Fibroblast of gingiva (primary cell): ENCODE data around the gene PIK3R4.

Experiments
- DNase-seq: peaks from one replicate; pipeline ENCODE4 v3.0.0-alpha.2; 2011; ENCODE audit warnings: low read depth

PIK3R4 gene

DNA sequence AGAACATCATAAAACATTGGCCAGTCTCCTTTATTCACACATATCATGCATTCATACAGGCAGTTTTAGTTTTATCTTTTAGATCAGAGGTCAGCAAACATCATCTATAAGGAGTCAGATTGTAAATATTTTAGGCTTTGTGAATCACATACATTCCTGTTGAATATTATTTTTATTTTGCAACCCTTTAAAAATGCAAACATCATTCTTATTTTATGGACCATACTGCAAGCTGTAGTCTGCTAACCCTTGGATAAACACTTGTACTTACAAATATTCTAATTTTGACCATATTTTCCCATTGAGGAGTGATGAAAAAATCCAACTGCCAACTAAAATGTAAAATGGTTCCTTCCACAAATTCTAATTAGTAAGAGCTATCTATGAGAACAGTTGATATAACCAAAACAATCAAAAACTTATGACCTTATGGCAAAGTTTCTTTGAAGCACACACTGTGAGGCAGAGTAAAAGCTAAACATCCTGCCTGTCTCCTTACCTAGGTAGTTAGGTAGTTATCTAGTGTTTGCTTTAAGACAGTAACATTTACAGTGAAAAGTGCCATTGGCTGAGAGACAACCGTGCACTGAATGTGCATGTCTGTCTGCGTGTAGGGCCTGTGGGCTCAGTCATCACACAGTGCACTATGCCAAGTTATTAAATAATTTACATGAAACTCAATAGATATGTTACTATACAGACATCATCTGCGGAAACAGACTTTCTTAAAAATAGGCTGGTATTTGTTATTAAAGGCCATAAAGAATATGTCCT lies 57.7 kb downstream of the PIK3R4 start:
- no peak for DNase-seq

DNA sequence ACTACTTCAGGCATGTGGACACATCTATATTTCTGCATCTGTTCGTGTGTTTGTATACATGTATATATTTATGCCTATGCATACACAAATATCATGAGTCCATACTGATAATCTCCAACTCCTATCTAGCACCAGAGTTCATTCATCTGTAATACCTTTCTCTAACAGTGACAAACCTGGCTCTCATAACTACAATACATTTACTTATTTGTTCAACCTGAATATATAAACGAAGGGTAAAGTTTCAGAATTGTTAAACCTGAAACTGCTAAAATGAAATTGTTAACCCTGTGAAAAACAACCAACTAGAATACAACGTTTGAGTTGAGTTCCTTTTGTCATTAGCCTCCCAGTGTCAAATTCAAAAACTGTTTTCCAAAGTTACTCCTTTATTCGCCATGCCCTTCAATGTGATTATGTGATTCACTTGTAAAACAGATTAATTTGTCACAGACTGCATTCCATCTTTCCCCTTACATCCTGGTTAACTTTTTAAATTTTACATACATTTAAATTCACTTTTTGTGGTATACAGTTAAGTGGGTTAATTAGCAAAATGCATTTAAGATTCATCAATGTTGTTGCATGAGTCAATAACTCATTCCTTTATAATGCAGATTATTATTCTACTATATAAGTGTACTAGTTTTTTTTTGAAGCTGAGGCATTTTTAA lies 58.5 kb downstream of the PIK3R4 start:
- DNase-seq = no peak

DNA sequence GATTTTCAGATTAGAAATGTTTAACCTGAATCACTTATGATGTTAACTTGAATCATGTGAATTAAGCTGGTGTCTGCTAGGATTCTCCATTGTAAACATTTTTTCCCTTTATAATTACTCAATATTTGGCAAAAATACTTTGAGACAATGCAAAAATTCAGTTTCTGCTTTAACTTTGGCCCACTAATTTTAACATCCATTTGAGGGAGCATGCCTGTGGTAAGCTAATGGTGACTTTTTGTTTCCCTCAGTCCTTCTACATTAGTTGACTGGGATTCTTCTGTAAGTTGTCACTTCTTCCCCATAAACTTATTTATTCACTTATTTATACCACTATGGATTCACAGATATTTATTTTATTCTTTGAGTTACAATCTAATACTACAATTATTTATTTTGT lies 59.3 kb downstream of the PIK3R4 start:
- DNase-seq = peak; percentile 27

DNA sequence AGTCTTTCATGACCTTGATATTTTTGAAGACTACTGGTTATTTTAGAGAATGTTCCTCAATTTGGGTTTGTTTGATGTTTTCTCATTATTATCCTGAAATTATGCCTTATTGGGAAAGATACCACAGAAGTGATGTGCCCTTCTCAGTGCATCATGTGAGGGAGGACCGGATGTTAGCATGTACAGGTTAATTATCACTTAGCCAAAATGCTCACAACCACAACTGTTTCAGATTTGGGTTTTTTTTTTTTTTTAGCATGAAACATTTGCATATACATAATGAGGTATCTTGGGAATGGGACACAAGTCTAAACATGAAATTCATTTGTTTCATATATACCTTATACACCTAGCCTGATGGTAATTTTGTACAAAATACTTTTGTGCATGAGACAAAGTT lies 59.8 kb downstream of the PIK3R4 start:
- no peak for DNase-seq

DNA sequence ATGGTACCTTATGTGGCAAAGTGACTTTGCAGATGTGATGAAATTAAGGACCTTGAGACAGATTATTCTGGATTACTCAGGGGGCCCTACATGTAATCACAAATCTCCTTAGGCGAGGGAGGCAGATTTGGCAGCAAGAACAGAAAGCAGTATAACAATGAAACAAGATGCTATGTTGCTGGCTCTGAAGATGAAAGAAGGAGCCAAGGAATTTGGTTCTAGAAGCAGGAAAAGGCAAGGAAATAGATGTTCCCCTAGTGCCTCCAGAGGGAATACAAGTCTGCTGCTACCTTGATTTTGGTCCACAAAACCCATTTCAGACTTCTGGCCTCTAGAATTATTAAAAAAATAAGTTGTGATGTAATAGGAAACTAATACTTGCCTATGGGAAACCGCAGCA lies 64.5 kb downstream of the PIK3R4 start:
- DNase-seq = no peak

DNA sequence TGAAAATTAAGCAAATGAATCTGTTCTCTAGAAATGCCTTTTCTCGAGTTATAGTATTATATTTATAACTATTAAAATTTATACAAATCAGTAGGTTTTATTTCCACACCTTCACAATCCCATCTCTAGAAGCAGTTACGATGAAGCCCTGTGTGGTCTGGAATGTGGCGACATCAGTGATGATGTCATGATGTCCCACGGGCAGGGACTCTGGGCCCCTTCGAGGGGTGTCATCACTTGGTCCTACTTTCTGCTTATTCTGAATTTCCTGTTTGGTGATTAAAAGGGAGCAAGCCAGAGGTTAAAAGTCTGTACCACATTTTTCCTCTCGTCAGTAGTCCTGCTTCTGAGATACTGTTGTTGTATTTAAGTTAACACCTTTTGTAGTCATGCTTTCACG lies 67.4 kb downstream of the PIK3R4 start:
- no peak for DNase-seq

DNA sequence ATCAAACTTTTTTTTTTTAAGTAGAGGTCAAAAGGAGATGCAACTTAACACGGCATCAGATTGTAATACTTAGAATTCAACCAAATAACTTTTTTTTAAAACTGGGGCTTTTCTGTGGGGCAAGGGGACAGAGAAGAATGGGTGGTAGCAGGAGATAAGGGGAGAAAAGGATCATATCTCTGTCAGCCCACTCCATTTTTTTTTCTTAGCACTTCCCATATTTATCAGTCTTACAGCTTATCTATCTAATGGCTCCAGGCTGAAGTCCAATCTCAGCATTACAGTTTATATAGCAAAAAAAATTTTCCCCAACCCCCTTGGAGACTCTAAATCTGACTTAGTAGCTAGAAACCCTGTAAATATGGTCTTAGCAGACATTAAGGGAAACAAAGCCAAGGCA lies 69.3 kb downstream of the PIK3R4 start:
- DNase-seq = no peak

DNA sequence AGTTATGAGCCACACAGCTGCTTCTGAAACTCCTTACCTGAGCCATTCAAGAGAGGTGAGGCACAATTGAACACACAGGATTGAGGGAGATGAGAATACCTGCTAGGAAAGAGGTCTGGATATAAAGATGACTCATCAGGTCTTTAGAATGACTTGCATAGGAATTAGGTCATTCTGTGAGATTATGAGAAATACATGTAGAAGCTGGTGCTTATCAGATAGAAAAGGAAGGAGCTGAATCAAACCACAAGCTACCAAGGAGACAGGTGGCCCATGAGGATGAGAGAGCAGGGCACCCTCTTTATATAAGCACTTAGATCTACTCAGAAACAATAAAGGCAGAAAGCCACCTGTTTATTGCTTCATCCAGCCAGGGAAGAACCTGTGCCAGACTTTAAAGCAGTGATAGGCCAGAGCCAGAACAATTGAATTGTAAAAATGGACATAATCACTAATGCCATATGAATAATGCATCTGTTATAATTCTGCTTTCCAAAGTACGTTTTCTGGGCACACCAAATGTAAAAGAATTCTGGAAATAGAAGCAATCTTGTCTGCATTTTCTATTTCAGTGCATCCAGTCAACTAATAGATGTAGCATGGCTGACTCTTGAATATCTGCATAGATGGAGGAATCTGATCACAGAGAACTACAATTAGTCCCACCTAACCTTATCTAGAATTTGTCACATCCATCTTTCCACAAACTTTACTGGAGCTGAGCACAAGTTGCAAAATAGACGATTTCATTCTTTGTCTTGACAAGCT lies 74.9 kb downstream of the PIK3R4 start:
- DNase-seq = no peak

DNA sequence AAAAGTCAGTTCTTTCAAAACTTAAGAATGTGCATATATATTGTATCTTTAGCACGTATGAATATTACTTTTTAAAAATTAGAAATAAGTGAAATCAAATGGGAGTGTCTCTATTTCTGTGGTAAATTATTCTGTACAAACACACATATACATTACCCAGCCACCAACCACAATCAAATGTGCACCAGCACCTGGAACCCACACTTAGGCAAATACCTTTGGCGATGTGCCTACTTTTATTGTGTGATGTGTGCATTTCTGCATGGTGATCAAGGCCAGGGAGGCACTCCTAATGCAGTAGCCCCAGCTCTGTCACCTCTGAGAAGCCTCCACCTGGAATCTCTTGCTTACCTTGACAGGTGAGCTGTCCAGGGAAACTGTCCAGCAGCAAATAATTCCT lies 76.9 kb downstream of the PIK3R4 start:
- no peak for DNase-seq

DNA sequence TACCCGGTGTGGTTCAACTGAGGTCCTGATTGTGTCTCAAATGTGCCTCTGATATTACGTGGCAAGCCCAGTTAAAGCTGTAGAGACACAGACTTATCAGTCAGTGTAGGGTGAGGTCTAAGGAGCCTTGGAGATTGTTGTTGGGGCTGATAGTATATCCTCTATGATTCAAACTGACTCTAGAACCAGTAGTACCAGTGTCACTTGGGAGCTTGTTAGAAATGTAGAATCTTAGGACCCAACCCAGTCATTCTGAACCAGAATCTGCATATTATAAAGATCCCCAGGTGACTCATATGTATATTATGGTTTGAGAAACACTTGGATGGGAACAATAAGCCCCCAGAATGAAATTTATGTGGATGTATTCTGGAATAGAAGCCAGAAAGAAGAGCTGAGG lies 83.5 kb downstream of the PIK3R4 start:
- no peak for DNase-seq

DNA sequence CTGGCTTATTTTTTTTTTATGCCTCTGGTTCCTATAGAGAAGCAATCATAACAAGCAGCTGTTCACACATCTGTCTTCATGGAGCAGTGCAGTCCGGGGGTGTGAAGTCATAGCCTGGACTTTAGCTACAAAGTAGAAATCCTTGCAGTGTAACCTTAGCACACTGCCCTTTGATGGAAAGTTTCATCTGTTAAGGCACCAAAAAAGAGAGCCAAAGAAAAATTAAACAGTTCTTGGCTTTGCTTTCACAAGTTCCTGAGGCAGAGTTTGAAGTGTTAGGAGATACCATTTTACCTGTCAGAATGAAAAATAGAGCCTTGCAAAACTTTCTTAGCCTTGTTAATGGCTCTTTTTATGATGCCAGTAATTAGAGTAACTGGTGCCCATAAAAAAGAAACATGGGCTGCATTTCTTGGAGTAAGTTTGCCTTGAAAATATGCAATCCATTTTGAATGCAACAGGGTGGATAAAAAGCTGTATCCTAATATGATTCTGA lies 84.1 kb downstream of the PIK3R4 start:
- DNase-seq = no peak

DNA sequence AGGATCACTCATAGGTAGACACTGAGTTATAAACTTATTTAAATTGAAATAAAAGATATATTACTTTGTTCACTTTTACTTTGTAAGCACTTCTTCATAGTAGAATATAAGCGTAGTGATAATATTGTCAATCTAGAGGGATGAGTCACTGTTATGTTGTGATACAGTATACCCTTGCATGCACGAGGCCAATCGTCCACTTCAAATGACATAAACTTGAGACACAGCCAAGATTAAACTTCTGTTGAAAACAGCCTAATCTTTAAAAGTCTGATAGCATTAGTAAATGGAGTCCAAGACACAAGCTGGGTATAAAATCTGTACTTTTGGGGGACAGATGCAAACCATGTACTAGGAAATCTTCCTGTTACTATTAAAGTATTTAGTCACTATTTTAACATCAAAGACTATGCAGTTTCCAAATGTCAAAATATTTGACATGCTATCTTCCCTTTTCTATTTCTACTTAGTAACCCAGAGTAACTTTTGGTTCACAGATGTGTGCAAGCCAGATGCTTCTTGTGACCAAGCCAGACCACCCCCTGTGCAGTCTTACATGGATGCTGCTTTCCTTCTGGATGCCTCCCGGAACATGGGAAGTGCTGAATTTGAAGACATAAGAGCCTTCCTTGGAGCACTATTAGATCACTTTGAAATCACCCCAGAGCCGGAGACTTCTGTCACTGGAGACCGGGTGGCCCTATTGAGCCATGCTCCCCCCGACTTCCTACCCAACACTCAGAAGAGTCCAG lies 85.3 kb downstream of the PIK3R4 start:
- DNase-seq = no peak

DNA sequence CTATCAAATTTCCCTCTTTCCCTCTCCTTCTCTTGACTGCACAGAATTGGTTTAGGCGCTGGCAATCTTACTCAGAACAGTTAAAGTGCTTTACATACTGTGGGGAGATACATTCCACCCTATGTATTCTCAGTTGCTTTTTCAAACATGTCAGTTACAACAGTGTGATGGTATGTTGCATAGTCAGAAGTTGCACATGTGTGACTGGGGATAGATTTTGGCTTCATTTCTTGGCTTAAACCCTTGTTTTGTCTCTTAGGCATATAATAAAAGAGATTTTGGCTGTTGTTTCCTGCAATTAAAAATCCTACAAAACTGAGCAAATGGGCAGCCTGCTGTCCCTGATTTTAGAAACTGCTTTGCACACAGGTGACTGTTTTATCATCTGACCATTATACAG lies 86.7 kb downstream of the PIK3R4 start:
- no peak for DNase-seq

DNA sequence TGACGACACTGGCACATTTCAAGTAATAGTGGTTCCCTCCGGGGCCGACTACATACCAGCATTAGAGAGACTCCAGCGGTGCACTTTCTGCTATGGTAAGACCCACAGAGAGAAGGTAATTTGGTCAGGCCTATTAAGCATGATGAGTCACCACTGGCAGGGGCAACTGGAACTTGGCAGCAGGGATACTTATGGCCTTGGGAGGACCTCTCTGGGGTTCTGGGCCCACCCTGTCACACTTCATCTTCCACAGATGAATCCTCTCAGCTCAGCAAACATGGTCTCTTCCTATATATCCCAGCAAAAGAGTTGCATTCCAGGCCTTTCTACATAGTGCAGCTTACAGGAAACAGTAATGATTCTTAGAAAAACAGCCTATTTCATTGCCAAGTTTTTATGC lies 88.0 kb downstream of the PIK3R4 start:
- DNase-seq = peak; percentile 53

DNA sequence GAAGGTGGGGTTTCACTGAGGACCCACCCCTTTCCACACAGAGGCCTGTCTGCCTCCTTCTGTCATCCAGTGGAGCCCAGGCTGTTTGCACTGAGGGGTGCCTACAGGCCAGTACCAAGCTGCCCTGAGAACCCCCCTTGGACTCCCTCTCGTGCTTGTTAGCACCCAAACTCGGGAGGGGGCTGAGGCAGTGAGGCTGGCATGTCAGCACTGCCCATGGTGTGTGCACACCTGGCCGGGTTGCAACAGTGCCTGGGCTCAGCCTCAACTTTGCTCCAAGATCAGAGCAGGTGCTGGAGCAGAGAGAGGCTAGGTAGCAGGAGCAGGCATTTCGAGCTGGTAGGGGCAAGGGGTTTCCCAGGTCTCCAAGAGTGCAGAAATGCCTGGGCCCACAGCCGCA lies 90.0 kb downstream of the PIK3R4 start:
- no peak for DNase-seq

DNA sequence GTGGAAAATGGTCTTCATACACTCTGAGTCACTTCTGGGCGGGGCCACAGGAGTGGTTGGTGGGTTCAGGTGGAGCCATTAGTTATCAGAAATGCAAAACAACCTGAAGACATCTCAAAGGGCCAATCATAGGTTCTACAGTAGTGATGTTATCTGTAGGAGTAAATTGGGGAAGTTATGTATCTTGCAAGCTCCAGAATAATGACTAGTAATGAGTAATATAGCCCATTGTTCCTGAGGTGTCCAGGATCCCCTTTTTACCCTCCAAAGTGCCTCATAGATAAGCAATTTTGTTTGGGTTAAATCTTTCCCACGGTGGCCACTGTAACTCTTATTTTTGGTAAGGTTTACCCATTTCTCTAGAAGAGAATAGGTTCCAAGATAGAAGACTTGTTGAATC lies 91.7 kb downstream of the PIK3R4 start:
- DNase-seq = no peak

DNA sequence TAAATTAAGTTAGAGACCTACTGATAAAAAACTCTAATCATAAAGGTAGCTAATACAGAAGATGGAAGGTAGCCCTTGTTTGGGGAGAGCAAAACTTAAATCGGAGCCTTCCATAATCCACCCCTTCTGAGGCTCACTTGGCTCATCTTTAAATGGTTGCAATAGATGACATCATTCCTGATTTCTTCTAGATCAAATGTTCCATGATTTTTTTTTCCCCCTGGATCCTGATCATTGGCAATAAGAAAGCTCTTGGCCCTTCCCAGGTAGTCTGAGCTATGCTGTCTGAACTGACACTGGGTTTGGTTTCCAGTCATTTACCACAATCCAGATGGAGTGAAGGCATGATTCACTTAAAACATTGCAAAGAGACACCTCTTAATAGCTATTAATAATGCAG lies 92.5 kb downstream of the PIK3R4 start:
- DNase-seq = no peak

DNA sequence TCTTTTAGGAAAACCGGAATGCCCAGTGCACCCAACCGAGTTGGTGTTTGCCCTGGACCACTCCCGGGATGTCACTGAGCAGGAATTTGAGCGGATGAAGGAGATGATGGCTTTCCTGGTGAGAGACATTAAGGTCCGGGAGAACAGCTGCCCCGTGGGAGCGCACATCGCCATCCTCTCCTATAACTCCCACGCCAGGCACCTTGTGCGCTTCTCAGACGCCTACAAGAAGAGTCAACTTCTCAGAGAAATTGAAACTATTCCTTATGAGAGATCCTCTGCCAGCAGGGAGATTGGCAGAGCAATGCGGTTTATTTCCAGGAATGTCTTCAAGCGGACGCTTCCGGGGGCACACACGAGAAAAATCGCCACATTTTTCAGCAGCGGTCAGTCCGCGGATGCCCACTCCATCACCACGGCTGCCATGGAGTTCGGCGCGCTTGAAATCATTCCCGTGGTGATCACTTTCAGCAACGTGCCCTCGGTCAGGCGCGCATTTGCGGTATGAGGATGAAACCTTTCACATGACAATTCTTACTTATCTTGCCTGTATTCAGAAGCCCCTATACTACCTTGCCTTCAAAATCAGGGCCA lies 97.5 kb downstream of the PIK3R4 start:
- no peak for DNase-seq

DNA sequence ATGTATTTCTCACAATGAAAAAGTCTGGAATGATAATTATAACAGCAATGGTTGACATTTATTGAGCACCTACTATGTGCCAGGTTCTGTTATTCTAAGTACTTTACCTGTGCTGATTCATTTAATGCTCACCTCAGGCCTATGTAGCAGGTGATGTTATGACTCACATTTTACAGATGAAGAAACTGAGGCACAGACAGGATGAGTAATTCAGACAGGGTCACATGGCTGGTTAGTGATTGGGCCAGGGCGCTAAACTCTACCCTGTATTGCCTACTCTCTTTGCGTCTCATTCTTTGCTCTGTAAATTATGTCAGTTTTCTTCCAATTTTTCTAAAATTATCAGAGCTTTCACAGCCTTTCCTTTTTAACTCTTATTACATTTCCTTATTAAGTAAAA lies 98.3 kb downstream of the PIK3R4 start:
- DNase-seq = no peak

DNA sequence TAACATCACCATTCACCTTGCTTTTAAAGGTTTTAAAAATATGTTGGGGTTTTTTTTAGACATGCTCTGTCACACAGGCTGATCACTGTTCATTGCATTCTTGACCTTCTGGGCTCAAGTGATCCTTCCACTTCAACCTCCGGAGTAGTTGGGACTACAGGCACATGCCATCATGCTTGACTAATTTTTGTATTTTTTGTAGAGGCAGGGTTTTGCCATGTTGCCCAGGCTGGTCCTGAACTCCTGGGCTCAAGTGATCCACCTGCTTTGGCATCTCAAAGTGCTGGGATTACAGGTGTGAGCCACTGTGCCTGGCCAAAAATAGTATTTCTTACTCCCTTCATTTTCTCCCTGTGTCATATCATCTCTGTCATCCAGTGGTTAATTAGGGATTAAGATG lies 101.4 kb downstream of the PIK3R4 start:
- DNase-seq = no peak

DNA sequence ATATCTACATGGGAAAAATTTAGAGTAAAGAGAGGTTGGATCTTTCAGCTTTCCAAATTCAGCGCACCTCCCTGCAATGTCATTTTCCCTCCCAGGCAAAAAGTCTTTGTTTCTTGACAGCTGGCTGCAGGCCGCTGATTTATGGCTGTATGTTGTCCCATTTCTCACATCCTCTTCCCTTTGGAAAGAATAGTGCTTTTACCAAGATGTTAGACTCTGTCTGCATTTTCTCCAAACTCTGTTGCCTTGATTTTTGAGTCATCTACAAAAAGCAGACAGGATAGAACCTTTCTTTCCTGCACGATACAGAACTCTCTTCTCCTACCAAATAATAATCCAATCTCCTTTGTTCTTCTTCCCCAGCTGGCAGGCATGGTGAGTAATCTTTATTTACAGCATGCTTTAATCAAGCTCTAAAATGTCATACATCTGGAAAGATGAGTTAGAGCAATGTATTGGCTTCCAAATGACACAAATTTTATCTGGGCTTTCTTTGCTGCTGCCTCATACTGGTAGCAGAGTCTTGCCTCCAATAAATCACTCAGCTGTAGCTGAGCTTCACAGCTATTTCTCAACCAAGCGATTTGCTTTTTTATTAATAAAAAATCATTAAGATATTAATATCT lies 101.9 kb downstream of the PIK3R4 start:
- no peak for DNase-seq
